Skeletal muscle tissue (tissue), 4 donors: ENCODE measurements around the gene SLC39A9. TPM values are rescaled to one million over a fixed set of nuclear protein-coding genes. Genes with fewer than 3 reads are reported as not detected.

ENCODE experiments used
- H3K27ac ChIP-seq: one replicate; pipeline ENCODE4 v1.7.0; 2013; ENCODE audit warnings: mild to moderate bottlenecking, low read depth, low read length, inconsistent platforms
- H3K27me3 ChIP-seq, 3 donors: one replicate each; pipeline ENCODE4 v1.7.0; 2013; ENCODE audit warnings: low read length in 3 of 3; ENCODE audit not compliant: control insufficient read depth in 3 of 3, insufficient read depth in 3 of 3
- H3K36me3 ChIP-seq, 3 donors: one replicate each; pipeline ENCODE4 v1.7.0; 2013; ENCODE audit warnings: low read length in 3 of 3; ENCODE audit not compliant: control insufficient read depth in 3 of 3, insufficient read depth in 3 of 3
- H3K4me1 ChIP-seq, 3 donors: one replicate each; pipeline ENCODE4 v1.7.0; 2013; ENCODE audit warnings: low read length in 3 of 3, mild to moderate bottlenecking in 3 of 3; ENCODE audit not compliant: control insufficient read depth in 3 of 3, insufficient read depth in 3 of 3
- H3K4me3 ChIP-seq, 3 donors: one replicate each; pipeline ENCODE4 v1.7.0; 2013; ENCODE audit warnings: low read length in 3 of 3
- H3K9ac ChIP-seq, 3 donors: one replicate each; pipeline ENCODE4 v1.7.0; 2013; ENCODE audit warnings: low read length in 3 of 3, mild to moderate bottlenecking in 3 of 3, moderate library complexity in 2 of 3, low read depth in 1 of 3
- H3K9me3 ChIP-seq, 3 donors: one replicate each; pipeline ENCODE4 v1.7.0; 2013; ENCODE audit warnings: low read length in 3 of 3; ENCODE audit not compliant: control insufficient read depth in 3 of 3
- total RNA-seq: library from RNA; depleted of rRNA; stranded (reverse); fragments of >200 nt; gene quantifications from one replicate; pipeline ENCODE4 v1.2.3, GENCODE V29; 2014
- donor health status: Osteomylitis.

SLC39A9 gene
- total RNA-seq, 1 donor from 2014 or later, result 52.7 TPM

- Histone ChIP-seq H3K9ac (no peak overlapping the region), H3K4me1 (no peaks in the 10 kb centered on the region), H3K4me3 (no peak overlapping the region), H3K36me3 (peaks cover 6 to 11% (median 8%) of the 10 kb centered on the region in 3 donors), H3K27me3 (no peaks in the 10 kb centered on the region), H3K9me3 (no peaks in the 10 kb centered on the region), H3K27ac (no peak overlapping the region)
These were observed 31.9 kb downstream of the SLC39A9 start for GRCh38 chr14:69430306-69430939.

GRCh38 chr14:69432364-69432763 lies 33.9 kb downstream of the SLC39A9 start:
- Histone ChIP-seq H3K9me3 (no peaks in the 10 kb centered on the region), H3K27me3 (no peaks in the 10 kb centered on the region), H3K27ac (no peak overlapping the region), H3K36me3 (no peaks in the 10 kb centered on the region), H3K4me1 (no peaks in the 10 kb centered on the region), H3K4me3 (no peak overlapping the region), H3K9ac (no peak overlapping the region)

DNA sequence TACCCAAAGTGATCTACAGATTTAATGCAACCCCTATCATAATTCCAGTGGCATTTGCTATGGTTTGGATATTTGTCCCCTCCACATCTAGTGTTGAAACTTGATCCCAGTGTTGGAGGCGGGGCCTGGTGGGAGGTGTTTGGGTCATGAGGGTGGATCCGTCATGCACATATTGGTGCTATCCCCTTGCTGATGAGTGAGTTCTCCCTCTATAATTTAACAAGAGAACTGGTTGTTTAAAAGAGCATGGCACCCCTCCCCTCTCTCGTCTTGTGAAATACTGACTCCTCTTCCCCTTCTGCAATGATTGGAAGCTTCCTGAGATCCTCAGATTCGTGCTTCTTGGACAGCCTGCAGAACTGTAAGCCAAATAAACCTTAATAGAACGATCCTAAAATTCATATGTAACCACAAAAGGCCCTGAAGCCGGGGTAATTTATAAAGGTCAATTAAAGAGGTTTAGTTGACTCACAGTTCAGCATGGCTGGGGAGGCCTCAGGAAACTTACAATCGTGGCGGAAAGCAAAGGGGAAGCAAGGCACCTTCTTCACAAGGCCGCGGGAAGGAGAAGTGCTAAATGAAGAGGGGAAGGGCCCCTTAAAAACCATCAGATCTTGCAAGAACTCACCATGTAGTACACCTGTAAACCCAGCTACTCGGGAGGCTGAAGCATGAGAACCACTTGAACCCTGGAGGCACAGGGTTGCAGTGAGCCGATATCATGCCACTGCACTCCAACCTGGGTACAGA lies 41.2 kb downstream of the SLC39A9 start:
- Histone ChIP-seq H3K9me3 (no peaks in the 10 kb centered on the region), H3K4me3 (no peak overlapping the region), H3K27me3 (no peaks in the 10 kb centered on the region), H3K4me1 (no peaks in the 10 kb centered on the region), H3K27ac (no peak overlapping the region), H3K9ac (no peak overlapping the region), H3K36me3 (peaks cover 2 to 9% (median 5%) of the 10 kb centered on the region in 3 donors)

DNA sequence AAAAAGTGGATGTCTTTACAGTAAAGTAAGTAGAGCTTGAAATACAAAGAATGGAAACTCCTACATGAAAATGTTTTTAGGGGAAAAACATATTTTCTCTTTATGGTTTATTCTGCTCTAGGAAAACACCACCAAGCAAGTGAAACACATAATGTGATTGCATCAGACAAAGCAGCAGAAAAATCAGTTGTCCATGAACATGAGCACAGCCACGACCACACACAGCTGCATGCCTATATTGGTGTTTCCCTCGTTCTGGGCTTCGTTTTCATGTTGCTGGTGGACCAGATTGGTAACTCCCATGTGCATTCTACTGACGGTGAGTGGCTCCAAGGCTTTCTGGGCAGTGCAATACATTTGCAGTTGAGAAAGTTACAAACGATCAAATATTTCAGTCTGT lies 43.5 kb downstream of the SLC39A9 start:
- no peaks in the 10 kb centered on the region for H3K4me1 ChIP-seq
- peaks cover 2 to 10% (median 5%) of the 10 kb centered on the region in 3 donors for H3K36me3 ChIP-seq
- no peak overlapping the region for H3K27ac ChIP-seq
- H3K9me3 ChIP-seq, result no peaks in the 10 kb centered on the region
- H3K27me3 ChIP-seq, result no peaks in the 10 kb centered on the region
- H3K4me3 ChIP-seq, result no peak overlapping the region
- H3K9ac ChIP-seq, result no peak overlapping the region

- H3K36me3 ChIP-seq, result peaks cover 2 to 10% (median 5%) of the 10 kb centered on the region in 3 donors
- H3K27ac ChIP-seq, result no peak overlapping the region
- no peaks in the 10 kb centered on the region for H3K9me3 ChIP-seq
- no peaks in the 10 kb centered on the region for H3K27me3 ChIP-seq
- H3K4me1 ChIP-seq, result no peaks in the 10 kb centered on the region
- H3K4me3 ChIP-seq, result no peak overlapping the region
- H3K9ac ChIP-seq, result no peak overlapping the region
These were observed 44.9 kb downstream of the SLC39A9 start for GRCh38 chr14:69443296-69443805.

GRCh38 chr14:69449216-69449615 lies 50.7 kb downstream of the SLC39A9 start:
- H3K9ac ChIP-seq, result no peak overlapping the region
- H3K27me3 ChIP-seq, result no peaks in the 10 kb centered on the region
- H3K27ac ChIP-seq, result no peak overlapping the region
- H3K36me3 ChIP-seq, result peaks cover 0 to 13% (median 2%) of the 10 kb centered on the region in 3 donors
- no peaks in the 10 kb centered on the region for H3K4me1 ChIP-seq
- H3K4me3 ChIP-seq, result no peak overlapping the region
- no peaks in the 10 kb centered on the region for H3K9me3 ChIP-seq

- H3K9me3 ChIP-seq, result no peaks in the 10 kb centered on the region
- H3K36me3 ChIP-seq, result peaks cover 10 to 23% (median 14%) of the 10 kb centered on the region in 3 donors
- H3K4me3 ChIP-seq, result no peak overlapping the region
- H3K9ac ChIP-seq, result no peak overlapping the region
- H3K27ac ChIP-seq, result no peak overlapping the region
- no peaks in the 10 kb centered on the region for H3K27me3 ChIP-seq
- no peaks in the 10 kb centered on the region for H3K4me1 ChIP-seq
These were observed 53.4 kb downstream of the SLC39A9 start for GRCh38 chr14:69451941-69452340.

GRCh38 chr14:69458350-69458749 lies 59.9 kb downstream of the SLC39A9 start:
- Histone ChIP-seq H3K4me3 (no peak overlapping the region), H3K4me1 (no peaks in the 10 kb centered on the region), H3K36me3 (peaks cover 19 to 34% (median 29%) of the 10 kb centered on the region in 3 donors), H3K9me3 (no peaks in the 10 kb centered on the region), H3K9ac (no peak overlapping the region), H3K27ac (no peak overlapping the region), H3K27me3 (no peaks in the 10 kb centered on the region)

- no peaks in the 10 kb centered on the region for H3K27me3 ChIP-seq
- H3K4me1 ChIP-seq, result no peaks in the 10 kb centered on the region
- no peak overlapping the region for H3K27ac ChIP-seq
- no peaks in the 10 kb centered on the region for H3K9me3 ChIP-seq
- no peak overlapping the region for H3K4me3 ChIP-seq
- peaks cover 19 to 29% (median 27%) of the 10 kb centered on the region in 3 donors for H3K36me3 ChIP-seq
- H3K9ac ChIP-seq, result no peak overlapping the region
These were observed 60.6 kb downstream of the SLC39A9 start for GRCh38 chr14:69459122-69459521.

DNA sequence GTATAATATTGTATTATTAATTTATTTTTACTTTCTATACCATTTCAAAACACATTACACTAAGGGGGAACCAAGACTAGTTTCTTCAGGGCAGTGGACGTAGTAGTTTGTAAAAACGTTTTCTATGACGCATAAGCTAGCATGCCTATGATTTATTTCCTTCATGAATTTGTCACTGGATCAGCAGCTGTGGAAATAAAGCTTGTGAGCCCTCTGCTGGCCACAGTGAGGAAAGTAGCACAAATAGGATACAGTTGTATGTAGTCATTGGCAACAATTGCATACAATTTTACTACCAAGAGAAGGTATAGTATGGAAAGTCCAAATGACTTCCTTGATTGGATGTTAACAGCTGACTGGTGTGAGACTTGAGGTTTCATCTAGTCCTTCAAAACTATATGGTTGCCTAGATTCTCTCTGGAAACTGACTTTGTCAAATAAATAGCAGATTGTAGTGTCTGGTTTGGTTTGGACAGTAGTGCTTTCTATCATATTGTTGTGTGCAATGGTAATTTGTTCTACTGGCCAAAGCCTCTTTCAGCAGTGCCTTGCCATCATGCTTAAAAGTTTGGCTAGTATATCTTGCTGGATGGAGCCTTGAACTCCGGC lies 61.7 kb downstream of the SLC39A9 start:
- Histone ChIP-seq H3K36me3 (peaks cover 17 to 29% (median 27%) of the 10 kb centered on the region in 3 donors), H3K27ac (no peak overlapping the region), H3K27me3 (no peaks in the 10 kb centered on the region), H3K9ac (no peak overlapping the region), H3K4me1 (no peaks in the 10 kb centered on the region), H3K9me3 (no peaks in the 10 kb centered on the region), H3K4me3 (no peak overlapping the region)
